ENCODE data around the gene STXBP6.

Gene STXBP6

DNA sequence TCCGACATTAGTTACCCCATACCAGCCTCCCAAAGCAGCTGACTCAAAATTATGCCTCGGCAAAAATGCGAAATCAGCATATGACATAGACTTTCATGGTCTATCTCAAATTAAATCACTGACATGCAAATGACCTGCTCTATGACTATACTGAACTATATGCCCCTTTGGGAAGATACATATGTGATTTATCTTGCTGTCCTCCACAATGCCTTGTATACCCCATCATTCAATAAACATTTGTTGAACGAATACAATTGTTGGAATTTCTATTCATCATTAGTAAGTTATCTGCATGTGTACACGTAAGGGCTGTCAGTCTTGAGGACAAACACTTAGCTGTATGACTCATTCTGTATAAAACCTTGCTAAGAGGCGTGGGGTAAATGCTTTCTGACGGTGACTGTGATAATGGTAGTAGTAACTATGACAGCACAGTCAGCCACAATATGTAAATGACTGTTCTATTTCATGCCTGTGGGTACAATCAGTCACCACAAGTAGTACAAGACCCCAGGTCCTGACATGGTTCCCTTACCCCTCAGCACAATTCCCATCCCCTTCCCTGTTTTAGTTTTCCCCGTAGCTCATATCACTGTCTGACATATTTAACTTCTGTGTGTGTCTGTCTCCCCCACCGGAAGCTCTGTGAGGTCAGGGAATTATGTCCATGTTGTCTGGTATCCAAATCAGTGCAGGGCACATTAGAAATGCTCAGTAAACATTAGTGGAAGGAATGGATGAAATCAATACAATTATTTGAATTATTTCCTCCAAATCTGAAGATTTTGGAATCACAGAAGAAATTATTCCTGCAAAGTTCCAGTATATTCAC lies 42.8 kb downstream of the STXBP6 start:
- DNase-seq (ENCODE audit: low read depth) = peak; percentile 83
- H3K4me3 ChIP-seq (ENCODE audit: low read length) = no peak overlapping the region
- TF ChIP-seq, protein P1, sequence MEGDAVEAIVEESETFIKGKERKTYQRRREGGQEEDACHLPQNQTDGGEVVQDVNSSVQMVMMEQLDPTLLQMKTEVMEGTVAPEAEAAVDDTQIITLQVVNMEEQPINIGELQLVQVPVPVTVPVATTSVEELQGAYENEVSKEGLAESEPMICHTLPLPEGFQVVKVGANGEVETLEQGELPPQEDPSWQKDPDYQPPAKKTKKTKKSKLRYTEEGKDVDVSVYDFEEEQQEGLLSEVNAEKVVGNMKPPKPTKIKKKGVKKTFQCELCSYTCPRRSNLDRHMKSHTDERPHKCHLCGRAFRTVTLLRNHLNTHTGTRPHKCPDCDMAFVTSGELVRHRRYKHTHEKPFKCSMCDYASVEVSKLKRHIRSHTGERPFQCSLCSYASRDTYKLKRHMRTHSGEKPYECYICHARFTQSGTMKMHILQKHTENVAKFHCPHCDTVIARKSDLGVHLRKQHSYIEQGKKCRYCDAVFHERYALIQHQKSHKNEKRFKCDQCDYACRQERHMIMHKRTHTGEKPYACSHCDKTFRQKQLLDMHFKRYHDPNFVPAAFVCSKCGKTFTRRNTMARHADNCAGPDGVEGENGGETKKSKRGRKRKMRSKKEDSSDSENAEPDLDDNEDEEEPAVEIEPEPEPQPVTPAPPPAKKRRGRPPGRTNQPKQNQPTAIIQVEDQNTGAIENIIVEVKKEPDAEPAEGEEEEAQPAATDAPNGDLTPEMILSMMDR (IDR thresholded peaks at IDR 0.05; ENCODE audit: insufficient read depth, low read depth, low read length, missing control alignments) = no peak

DNA sequence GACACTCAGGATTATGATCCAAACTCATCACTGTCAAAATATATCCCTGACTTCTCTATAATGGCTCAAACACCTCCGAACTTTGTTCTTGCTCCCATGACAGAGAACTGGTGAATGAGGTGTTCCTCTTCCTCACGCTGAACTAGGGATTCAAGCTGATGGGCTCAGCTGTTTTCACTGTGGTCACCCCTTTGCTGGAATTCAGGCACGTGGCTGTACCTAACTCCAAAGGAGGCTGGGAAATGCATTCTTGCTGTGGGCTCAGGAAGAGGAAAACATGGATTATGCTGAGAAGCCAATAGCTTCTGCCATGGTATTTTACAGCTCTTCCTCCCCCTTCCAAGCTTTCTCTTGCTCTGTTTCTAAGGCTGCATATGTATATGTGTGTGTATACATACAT lies 43.9 kb downstream of the STXBP6 start:
- no peak for DNase-seq (ENCODE audit: low read depth)

DNA sequence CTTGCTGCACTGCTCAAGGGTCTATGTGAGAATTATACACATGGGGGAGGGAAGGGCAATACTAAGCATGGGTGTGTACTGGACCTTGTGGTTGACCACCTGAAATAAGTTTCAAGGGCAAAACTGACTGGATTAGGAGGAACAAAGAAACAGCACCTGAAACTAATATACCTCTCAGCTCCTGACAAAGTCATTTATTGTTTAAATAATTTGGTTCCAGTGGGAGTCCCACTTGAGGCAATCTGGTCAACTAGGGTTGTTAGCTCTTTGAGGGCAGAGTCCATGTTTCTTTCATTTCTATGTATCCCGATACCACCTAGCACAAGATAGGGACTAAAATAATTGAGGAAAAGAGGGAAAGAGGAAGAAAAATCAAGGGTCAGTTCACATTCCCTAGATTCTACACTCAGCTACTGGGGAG lies 45.5 kb downstream of the STXBP6 start:
- no peak for DNase-seq (ENCODE audit: low read depth)
- no peak overlapping the region for H3K4me3 ChIP-seq (ENCODE audit: low read length)
- TF ChIP-seq, protein P1 (IDR thresholded peaks at IDR 0.05; ENCODE audit: insufficient read depth, low read depth, low read length, missing control alignments) = no peak

More for the DNA sequence above, 43.9 kb downstream of the STXBP6 start:
- TF ChIP-seq, protein P1 (IDR thresholded peaks at IDR 0.05; ENCODE audit: insufficient read depth, low read depth, low read length, missing control alignments) = no peak
- no peak overlapping the region for H3K4me3 ChIP-seq (ENCODE audit: low read length)

DNA sequence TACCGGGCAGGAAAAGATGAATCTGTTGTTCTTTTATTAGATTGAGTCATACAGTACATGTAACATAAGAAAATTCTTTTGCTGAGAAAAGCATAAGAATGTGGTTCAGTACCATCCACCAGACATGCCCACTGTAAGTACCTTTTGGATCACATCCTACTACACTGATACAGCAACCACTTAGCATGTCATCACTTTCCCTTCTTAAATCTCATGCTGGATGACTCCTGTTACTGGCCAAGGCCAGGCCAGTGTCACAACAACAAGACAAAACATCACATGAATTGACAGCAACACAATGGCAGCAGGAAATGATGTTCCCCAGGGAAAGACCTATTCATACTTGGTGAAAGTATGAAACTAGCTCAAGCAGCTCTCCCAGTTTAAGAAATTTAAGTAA lies 46.4 kb downstream of the STXBP6 start:
- peak; percentile 29 for DNase-seq (ENCODE audit: low read depth)
- no peak overlapping the region for H3K4me3 ChIP-seq (ENCODE audit: low read length)
- TF ChIP-seq, protein P1 (IDR thresholded peaks at IDR 0.05; ENCODE audit: insufficient read depth, low read depth, low read length, missing control alignments) = no peak

DNA sequence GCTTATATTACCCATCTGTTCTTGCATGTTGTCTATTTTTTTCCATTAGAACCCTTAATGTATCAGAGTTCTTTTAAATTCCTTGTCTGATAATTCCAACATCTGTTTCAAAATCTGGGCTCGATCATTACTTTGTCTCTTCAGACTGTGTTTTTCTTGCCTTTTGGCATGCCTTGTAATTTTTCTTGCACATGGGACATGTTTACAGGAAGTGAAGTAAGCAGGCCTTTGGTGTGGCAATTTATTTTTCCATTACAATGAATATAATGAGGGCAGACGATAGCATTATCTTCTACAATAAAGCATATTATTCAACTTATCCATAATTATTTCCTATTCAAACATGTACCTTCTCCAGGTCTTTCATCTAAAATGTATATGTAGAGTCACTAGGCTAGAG lies 48.3 kb downstream of the STXBP6 start:
- no peak overlapping the region for H3K4me3 ChIP-seq (ENCODE audit: low read length)
- no peak for DNase-seq (ENCODE audit: low read depth)
- TF ChIP-seq, protein P1 (IDR thresholded peaks at IDR 0.05; ENCODE audit: insufficient read depth, low read depth, low read length, missing control alignments) = no peak

DNA sequence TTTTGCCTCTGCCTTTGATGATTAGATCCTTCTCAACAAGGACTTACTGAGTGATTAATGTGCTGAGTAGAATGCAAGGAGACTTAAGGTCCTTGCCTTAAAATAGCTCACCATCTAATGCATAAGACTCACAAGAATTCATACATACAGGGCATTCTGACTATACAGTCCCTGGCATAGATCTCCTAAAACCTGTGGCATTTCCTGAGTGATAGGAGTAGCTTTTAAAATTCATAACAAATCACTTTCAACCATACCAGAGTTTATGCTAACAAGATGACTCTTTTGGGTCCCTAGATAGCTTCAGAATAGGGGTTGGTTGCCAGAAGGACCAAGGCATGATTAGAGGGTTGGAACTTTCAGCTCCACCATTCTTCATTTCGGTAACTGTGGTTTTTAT lies 48.8 kb downstream of the STXBP6 start:
- no peak overlapping the region for H3K4me3 ChIP-seq (ENCODE audit: low read length)
- TF ChIP-seq, protein P1 (IDR thresholded peaks at IDR 0.05; ENCODE audit: insufficient read depth, low read depth, low read length, missing control alignments) = no peak
- no peak for DNase-seq (ENCODE audit: low read depth)

DNA sequence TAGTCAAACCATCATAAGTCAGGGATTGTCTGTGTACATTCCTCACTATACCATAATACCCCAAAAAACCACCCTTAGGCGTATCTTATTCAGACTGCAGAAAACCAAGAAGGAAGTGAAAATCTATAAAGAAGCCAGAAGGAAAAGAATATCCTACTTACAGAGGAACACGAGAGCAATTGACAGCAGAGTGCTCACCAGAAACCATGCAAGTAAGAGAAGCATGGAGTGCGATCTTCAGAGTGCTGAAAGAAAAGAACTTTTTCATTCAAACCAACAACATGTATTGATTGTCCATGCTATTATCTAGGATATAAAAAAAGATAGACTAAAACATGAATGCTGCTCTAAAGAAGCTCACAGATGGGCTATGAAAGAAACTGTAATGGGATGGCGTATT lies 50.8 kb downstream of the STXBP6 start:
- no peak for DNase-seq (ENCODE audit: low read depth)
- TF ChIP-seq, protein P1 (IDR thresholded peaks at IDR 0.05; ENCODE audit: insufficient read depth, low read depth, low read length, missing control alignments) = no peak
- H3K4me3 ChIP-seq (ENCODE audit: low read length) = no peak overlapping the region
